Activated T-cell treated with anti-CD3 and anti-CD28 coated beads, Interleukin-2, amount 50 U/mL, for 72 hours (primary cell): ENCODE measurements around the gene OTOGL. TPM values are rescaled to one million over a fixed set of nuclear protein-coding genes. Genes with fewer than 3 reads are reported as not detected.

Source experiments
- ATAC-seq, 2 donors: fragments of 150-1000 bp; cut with Tn5 transposase; replicated peaks in 1 of 2; 2 replicates each; pipeline ENCODE4 v1.10.0; 2021; ENCODE audit warnings: moderate library complexity in 2 of 2, mild to moderate bottlenecking in 1 of 2
- DNase-seq, 2 donors: peaks; one replicate each; pipeline ENCODE4 v3.0.0; 2021 to 2022; ENCODE audit warnings: mixed read lengths in 1 of 2
- H3K27ac Mint-ChIP-seq: one replicate; pipeline ENCODE4 v1.8.0; 2022; ENCODE audit warnings: mild to moderate bottlenecking, moderate library complexity, mixed read lengths
- H3K27me3 Mint-ChIP-seq: one replicate; pipeline ENCODE4 v1.8.0; 2022; ENCODE audit warnings: low read depth, mixed read lengths
- H3K36me3 Mint-ChIP-seq, 2 donors: one replicate each; pipeline ENCODE4 v1.8.0; 2022; ENCODE audit warnings: mixed read lengths in 2 of 2, mild to moderate bottlenecking in 1 of 2; ENCODE audit not compliant: insufficient read depth in 2 of 2
- H3K4me1 Mint-ChIP-seq: one replicate; pipeline ENCODE4 v1.8.0; 2022; ENCODE audit warnings: low read depth, mixed read lengths
- H3K4me3 Mint-ChIP-seq, 2 donors: one replicate each; pipeline ENCODE4 v1.8.0; 2022; ENCODE audit warnings: mild to moderate bottlenecking in 2 of 2, mixed read lengths in 2 of 2, moderate library complexity in 2 of 2
- H3K9me3 Mint-ChIP-seq, 2 donors: one replicate each; pipeline ENCODE4 v1.8.0; 2022; ENCODE audit warnings: mixed read lengths in 2 of 2
- total RNA-seq, 2 donors: library from RNA; stranded (reverse); gene quantifications; one replicate each; pipeline ENCODE4 v1.2.3, GENCODE V29; 2022

The OTOGL gene
- total RNA-seq, 2 donors from 2014 or later: not detected

DNA sequence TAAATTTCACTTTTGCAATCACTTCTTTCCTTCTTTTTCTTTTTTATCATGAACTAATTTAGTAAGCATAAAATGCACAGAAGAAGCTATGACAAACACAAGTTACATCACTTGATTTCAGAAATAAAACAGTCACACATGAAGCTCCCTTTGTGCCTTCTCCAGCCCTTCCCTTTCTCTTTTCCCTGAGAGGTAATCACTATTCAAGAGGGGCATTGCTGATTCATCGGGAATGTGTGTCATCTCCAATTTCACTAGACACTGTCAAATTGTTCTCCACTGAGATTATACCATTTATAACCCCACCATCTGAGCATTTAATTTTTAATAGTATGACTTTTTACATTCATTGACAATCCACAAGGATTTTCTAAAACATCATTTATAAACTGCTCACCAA lies 253.1 kb downstream of the OTOGL start:
- no peaks in the 10 kb centered on the region for H3K4me1 Mint-ChIP-seq
- peaks cover 3 to 4% of the 10 kb centered on the region in 2 donors for H3K9me3 Mint-ChIP-seq
- no peak overlapping the region for H3K4me3 Mint-ChIP-seq
- ATAC-seq (no peak), DNase-seq (no peak)
- H3K27me3 Mint-ChIP-seq: no peaks in the 10 kb centered on the region
- H3K36me3 Mint-ChIP-seq: no peaks in the 10 kb centered on the region
- H3K27ac Mint-ChIP-seq: no peak overlapping the region

DNA sequence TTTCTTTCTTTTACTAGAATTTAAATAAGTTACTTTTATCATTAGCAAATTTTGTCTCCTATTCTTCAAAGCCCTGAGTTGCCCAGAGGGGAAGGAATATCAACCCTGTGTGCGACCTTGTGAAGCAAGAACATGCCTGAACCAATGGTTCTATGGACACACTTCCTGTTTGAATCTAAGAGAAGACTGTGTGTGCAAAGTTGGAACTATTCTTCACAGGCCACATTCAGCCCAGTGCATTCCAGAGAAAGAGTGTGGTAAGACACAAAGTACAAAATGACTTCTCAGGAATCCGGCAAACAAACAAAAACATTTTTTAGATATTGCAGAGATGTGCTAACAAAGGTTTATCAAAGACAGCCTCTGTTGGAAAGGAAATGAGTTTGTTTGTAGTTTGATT lies 253.9 kb downstream of the OTOGL start:
- Mint-ChIP-seq H3K4me3 (no peak overlapping the region), H3K27me3 (no peaks in the 10 kb centered on the region), H3K9me3 (peaks cover 3 to 4% of the 10 kb centered on the region in 2 donors), H3K4me1 (no peaks in the 10 kb centered on the region), H3K27ac (no peak overlapping the region), H3K36me3 (no peaks in the 10 kb centered on the region)
- ATAC-seq (no peak), DNase-seq (no peak)

DNA sequence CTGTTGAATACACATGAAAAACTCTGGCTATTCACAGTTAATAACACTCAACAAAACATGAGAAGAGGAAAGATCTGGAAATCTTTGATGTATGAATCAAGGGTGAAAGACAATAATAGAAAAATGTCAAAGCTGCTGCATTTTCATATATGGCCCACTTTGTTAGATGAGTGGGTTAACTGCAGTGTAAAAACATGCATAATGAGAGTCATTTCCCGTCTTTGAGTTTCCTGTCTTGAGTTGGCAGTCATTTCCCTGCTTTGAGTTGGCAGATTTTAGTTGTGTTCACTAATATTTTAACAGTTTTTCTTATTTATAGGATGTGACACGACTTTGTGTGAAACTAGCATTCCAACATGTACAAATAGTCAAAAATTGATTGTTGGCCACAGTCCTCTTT lies 256.8 kb downstream of the OTOGL start:
- H3K4me3 Mint-ChIP-seq: no peak overlapping the region
- DNase-seq (no peak), ATAC-seq (peak in 1 of 2 donors; percentile 54)
- H3K27ac Mint-ChIP-seq: no peak overlapping the region
- peaks cover 0 to 1% of the 10 kb centered on the region in 2 donors for H3K9me3 Mint-ChIP-seq
- no peaks in the 10 kb centered on the region for H3K36me3 Mint-ChIP-seq
- H3K4me1 Mint-ChIP-seq: no peaks in the 10 kb centered on the region
- H3K27me3 Mint-ChIP-seq: no peaks in the 10 kb centered on the region

DNA sequence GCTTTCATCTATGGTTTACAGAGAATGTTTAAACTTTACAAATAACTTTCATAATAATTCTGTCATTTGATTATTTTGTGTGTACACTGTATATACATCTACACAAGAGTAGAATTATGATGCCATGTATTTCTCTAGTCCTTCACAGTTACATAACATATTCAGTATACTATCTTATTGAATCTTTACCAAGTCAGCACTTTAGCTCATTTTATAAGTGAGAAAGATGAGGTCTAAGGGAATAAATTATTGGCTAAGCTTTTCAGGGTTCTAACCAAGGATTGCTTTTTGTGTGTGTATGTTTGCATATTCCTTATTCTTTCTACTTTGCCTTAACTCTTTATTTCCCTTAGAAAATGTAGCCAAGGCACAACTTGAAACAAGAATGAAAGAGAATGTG lies 260.4 kb downstream of the OTOGL start:
- DNase-seq: no peak

DNA sequence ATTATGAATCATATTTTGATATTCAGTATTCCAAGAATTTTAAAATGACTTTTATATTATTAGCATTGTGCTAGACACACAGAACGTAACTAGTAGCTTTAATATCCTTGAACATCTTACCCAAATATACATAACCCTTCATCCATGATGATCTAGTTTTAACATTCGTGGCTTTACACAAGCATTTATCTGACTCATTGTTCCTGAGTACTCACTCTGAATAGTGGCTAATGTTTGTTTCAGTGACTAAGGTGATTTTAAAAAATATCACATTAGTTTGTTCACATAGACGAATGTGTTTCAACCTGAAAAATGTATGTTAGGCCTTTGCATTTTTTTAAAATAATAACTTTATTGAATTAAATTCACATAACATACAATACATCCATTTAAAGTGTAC lies 264.7 kb downstream of the OTOGL start:
- no peak overlapping the region for H3K4me3 Mint-ChIP-seq

More for the DNA sequence above, 260.4 kb downstream of the OTOGL start:
- Mint-ChIP-seq H3K36me3 (peaks cover 0 to 3% of the 10 kb centered on the region in 2 donors), H3K9me3 (peaks cover 4 to 6% of the 10 kb centered on the region in 2 donors), H3K4me3 (no peak overlapping the region), H3K27ac (no peak overlapping the region), H3K4me1 (no peaks in the 10 kb centered on the region), H3K27me3 (no peaks in the 10 kb centered on the region)
- no peak for ATAC-seq

DNA sequence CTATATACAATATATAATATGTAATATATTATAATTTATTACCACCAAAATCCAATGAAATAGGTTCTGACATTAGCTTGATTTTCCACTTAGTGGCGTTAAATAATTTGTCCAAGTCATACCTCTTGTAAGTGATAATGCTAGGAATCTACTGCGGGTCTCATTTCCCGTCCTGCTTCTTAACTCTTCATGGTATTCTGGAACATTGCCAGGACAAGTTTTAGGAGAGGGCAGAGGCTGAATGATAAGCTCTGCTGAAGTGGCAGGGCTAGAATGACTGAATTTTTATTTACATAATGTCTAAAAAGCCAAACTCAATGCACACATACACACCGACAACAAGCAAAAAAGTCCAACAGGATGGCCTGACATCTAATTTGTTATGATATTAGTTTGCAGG lies 274.3 kb downstream of the OTOGL start:
- H3K27ac Mint-ChIP-seq: no peak overlapping the region
- H3K9me3 Mint-ChIP-seq: no peaks in the 10 kb centered on the region
- no peaks in the 10 kb centered on the region for H3K36me3 Mint-ChIP-seq
- H3K4me1 Mint-ChIP-seq: no peaks in the 10 kb centered on the region
- no peaks in the 10 kb centered on the region for H3K27me3 Mint-ChIP-seq
- DNase-seq (no peak), ATAC-seq (no peak)
- H3K4me3 Mint-ChIP-seq: no peak overlapping the region

More for the DNA sequence above, 264.7 kb downstream of the OTOGL start:
- Mint-ChIP-seq H3K27ac (no peak overlapping the region), H3K9me3 (peaks cover 4% of the 10 kb centered on the region in 2 donors), H3K36me3 (peaks cover 0 to 3% of the 10 kb centered on the region in 2 donors), H3K27me3 (no peaks in the 10 kb centered on the region), H3K4me1 (no peaks in the 10 kb centered on the region)
- DNase-seq: no peak
- no peak for ATAC-seq

DNA sequence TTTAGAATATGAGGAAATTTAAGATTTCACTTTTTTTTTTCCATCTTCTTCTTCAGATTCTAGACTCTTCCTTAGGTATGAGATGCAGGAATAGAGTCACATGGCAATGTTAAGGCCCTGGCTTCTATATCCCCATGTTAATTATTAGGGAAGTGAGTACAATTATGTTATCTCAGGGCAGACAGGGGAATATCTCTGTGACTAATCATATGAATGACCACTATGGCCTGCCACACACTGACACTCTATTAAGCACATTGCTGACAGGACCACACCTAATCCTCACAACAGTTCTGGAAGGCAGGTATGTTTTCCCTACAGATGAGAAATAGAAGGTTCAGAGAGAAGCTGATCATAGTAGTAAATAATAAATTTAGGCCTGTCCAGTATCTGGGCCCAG lies 275.3 kb downstream of the OTOGL start:
- ATAC-seq (no peak), DNase-seq (no peak)
- H3K9me3 Mint-ChIP-seq: no peaks in the 10 kb centered on the region
- H3K4me3 Mint-ChIP-seq: no peak overlapping the region
- no peak overlapping the region for H3K27ac Mint-ChIP-seq
- H3K4me1 Mint-ChIP-seq: no peaks in the 10 kb centered on the region
- no peaks in the 10 kb centered on the region for H3K36me3 Mint-ChIP-seq
- H3K27me3 Mint-ChIP-seq: no peaks in the 10 kb centered on the region

DNA sequence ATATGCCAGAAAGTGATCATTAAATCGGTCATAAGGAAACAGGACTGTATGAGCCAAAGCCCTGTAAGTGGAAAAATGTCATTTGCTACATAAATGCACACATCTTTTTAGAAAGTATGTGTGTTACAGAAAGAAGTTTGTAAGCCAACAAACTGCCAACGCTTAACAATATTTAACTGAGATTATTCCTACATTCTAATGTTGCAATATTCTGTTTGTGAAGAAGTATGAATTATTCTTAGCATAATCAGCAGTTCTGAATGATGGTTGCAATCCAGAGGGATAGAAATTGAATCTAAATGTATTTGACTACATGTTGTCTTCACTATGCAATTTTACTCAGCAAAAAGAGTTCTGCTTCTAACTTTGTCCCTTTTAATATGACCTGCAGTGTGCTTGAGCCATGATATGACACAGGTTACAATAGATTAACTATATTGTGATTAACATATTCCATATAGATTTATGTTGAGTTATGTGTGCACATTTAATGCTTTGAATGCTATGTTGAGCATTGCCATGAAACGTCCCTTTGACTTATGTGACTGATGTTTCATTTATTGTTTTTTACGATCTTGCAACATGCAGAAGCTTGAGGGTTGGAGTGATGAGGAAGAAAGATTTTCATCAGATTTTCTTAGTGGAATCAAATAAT lies 277.9 kb downstream of the OTOGL start:
- DNase-seq (no peak), ATAC-seq (no peak)
- H3K36me3 Mint-ChIP-seq: no peaks in the 10 kb centered on the region
- H3K4me3 Mint-ChIP-seq: no peak overlapping the region
- H3K4me1 Mint-ChIP-seq: no peaks in the 10 kb centered on the region
- no peaks in the 10 kb centered on the region for H3K27me3 Mint-ChIP-seq
- no peaks in the 10 kb centered on the region for H3K9me3 Mint-ChIP-seq
- H3K27ac Mint-ChIP-seq: no peak overlapping the region

DNA sequence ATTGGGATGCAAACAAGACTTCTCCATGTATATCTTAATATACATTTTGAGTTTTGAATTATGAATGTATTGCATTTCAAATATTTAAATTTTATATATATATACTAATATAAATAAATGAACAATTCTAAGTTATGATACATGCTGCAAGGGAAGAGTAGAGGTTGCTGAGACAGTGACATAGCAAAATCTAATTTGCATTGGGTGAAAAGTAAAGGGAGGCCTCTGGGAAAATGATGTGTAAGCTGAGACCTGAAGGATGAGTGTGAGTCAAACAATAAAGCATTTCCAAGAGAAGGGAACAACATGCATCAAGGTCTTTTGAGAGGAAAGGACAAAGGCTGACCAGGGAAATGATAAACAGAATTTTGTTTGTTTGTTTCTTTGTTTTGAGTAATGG lies 281.8 kb downstream of the OTOGL start:
- peaks cover 0 to 2% of the 10 kb centered on the region in 2 donors for H3K9me3 Mint-ChIP-seq
- H3K4me3 Mint-ChIP-seq: no peak overlapping the region
- H3K27me3 Mint-ChIP-seq: no peaks in the 10 kb centered on the region
- DNase-seq (no peak), ATAC-seq (no peak)
- no peak overlapping the region for H3K27ac Mint-ChIP-seq
- no peaks in the 10 kb centered on the region for H3K36me3 Mint-ChIP-seq
- H3K4me1 Mint-ChIP-seq: no peaks in the 10 kb centered on the region

DNA sequence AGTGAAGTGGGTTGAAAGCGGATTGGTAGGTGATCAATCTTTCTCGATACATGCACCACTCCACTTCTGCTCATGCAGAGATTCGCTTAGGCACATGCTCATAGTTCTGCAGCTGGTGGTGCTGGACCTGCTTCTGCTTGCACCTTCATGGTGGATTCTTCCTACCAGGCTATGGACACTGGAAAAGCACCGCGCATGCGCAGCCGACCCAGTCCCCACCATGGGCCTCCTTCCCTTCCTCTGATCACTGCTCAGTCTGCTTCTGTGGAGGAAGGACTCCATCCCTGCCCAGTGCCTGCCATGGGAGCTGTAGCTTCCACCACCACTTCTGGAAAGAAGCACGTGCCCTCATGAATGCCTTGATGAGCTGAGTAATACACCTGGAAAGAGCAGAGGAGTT lies 282.9 kb downstream of the OTOGL start:
- no peaks in the 10 kb centered on the region for H3K4me1 Mint-ChIP-seq
- H3K9me3 Mint-ChIP-seq: peaks cover 2 to 4% of the 10 kb centered on the region in 2 donors
- ATAC-seq (no peak), DNase-seq (no peak)
- H3K27me3 Mint-ChIP-seq: no peaks in the 10 kb centered on the region
- H3K27ac Mint-ChIP-seq: no peak overlapping the region
- no peak overlapping the region for H3K4me3 Mint-ChIP-seq
- H3K36me3 Mint-ChIP-seq: no peaks in the 10 kb centered on the region

DNA sequence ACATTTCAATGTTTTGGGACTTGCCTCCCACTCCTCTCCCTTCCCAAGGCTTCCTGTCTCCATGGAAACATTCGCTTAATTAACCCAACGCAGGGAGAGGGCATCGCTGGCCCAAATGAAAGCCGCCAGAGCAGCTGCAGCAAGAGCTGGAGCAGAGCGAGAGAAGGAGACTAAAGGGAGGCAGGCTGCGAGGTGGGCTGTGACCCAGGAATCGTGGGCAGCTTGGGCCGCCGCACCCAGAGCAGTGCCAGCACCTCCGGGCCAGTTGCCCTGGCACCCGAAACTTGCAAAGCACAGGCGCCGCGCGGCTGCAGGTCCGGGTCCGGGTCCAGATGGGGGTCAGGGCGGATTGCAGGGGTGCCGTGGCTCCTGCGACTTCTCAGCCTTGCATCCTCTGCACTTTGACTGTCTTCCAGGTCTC lies 301.2 kb downstream of the OTOGL start:
- no peaks in the 10 kb centered on the region for H3K36me3 Mint-ChIP-seq
- peaks cover 3 to 6% of the 10 kb centered on the region in 2 donors for H3K9me3 Mint-ChIP-seq
- ATAC-seq: no peak
- no peak overlapping the region for H3K27ac Mint-ChIP-seq
- H3K27me3 Mint-ChIP-seq: peaks cover 8% of the 10 kb centered on the region
- H3K4me3 Mint-ChIP-seq: no peak overlapping the region
- no peak for DNase-seq
- H3K4me1 Mint-ChIP-seq: no peaks in the 10 kb centered on the region

DNA sequence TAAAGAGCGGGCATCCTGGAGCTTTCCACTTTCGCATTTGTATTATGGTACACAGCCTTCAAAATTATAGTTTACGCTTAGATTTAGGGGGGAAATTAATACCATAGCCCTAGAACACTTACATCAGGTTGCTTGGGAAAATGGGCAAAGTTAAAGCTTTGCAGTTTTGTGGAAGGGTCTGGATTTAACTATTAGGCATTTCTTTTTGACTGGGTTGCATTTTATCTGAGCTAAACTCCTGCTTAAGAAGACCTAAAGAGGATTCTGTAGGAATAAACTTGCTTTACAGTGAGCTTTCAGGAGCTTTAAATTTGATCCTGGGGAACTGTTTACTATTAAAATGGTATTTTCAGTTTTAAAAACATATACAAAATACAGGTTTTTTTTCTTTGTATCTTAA lies 301.9 kb downstream of the OTOGL start:
- H3K27me3 Mint-ChIP-seq: peaks cover 8% of the 10 kb centered on the region
- H3K27ac Mint-ChIP-seq: no peak overlapping the region
- no peak for DNase-seq
- no peak for ATAC-seq
- H3K4me3 Mint-ChIP-seq: no peak overlapping the region
- H3K36me3 Mint-ChIP-seq: no peaks in the 10 kb centered on the region
- peaks cover 3 to 6% of the 10 kb centered on the region in 2 donors for H3K9me3 Mint-ChIP-seq
- H3K4me1 Mint-ChIP-seq: no peaks in the 10 kb centered on the region

DNA sequence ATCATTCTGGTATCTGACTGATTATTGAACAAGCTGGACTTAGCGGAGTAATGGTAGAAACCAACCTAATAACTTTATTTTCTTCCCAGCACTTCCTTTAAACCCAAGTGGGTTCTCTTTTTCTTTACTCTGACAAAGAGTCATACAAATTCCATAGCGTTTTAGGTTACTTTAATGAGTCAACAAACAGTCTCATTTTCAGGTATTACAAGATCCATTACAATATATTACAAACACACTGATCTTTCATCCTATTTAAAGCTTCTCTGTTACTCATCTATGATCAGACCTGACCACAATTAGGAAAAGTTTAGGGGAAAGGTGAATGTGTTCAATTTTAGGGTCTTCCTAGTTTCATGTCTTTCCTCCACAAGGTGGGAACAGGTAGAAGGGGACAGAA lies 305.3 kb downstream of the OTOGL start:
- Mint-ChIP-seq H3K27me3 (peaks cover 5% of the 10 kb centered on the region), H3K36me3 (no peaks in the 10 kb centered on the region), H3K9me3 (peaks cover 1 to 3% of the 10 kb centered on the region in 2 donors), H3K27ac (no peak overlapping the region), H3K4me3 (no peak overlapping the region), H3K4me1 (no peaks in the 10 kb centered on the region)
- ATAC-seq: no peak
- no peak for DNase-seq

DNA sequence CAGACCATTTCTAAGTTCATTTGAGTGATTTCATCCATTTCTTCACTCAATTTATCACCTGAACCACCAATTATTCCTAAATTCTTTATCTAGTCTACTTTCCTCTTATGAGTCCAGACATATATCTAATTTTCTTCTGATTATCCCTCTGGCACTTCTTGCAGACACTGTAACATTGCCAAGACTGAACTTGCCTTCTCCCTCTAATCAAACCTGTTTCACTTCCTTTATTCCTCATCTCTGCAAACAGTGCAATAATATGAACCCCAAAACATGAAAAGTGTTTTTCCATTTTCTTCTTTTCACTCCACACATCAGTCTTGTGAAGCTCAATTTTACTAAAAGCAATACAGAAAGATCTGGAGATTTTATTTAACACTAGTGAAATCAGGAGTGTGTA lies 306.9 kb downstream of the OTOGL start:
- Mint-ChIP-seq H3K4me3 (no peak overlapping the region), H3K36me3 (no peaks in the 10 kb centered on the region), H3K27ac (no peak overlapping the region), H3K27me3 (no peaks in the 10 kb centered on the region), H3K9me3 (no peaks in the 10 kb centered on the region), H3K4me1 (no peaks in the 10 kb centered on the region)
- DNase-seq (no peak), ATAC-seq (no peak)
